Hepatocyte (in vitro differentiated cells): Measurements from ENCODE around the gene LINC01488.

Experiments used
- EZH2 ChIP-seq: fragments of 200-600 bp; sonication (generic); IDR thresholded peaks from 2 replicates; pipeline ENCODE4 v1.6.1; 2016; ENCODE audit warnings: antibody characterized with exemption, mild to moderate bottlenecking, borderline replicate concordance
- TF ChIP-seq, protein P1 (sequence below): fragments of 200-600 bp; sonication (generic); IDR thresholded peaks from 2 replicates; pipeline ENCODE4 v1.5.1; 2016; ENCODE audit warnings: antibody characterized with exemption, mild to moderate bottlenecking; ENCODE audit not compliant: poor library complexity

DNA sequence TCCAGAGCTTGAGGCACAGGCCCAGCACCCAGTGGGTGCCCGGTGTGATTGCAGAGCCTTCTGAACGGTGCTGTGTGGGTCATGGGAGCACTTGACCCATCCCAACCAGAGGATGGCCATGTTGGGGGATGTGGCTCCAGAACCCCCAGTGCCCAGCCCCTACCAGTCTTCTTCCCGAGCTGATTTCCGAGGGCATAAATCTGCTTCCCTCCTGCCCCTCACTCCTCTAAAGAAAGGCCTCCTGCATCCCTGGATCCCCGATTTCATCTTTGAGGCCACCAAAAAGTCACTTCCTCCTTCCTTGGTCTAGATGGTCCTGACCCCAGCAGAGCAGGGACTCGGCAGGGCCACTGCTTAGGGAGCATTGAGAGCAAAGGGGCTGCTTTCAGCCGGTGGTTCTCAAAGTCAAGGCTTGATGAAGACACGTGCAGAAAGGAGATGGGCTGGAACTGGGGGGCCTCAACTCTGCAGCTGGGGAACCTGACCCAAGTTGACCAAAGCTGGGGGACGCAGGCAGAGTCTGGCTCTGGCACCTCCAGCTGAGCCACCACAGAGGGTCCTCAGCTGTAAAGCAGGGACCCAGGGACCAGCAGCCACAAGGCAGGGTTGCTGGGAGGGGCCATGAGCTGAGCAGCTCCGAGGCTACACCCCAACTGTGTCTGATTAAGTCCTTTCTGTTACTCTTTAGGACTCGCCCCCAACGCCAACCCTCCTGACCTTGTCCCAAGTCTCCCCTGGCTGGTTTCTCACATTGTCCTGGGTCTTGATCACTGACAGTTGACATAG lies 56.6 kb downstream of the LINC01488 start:
- TF ChIP-seq EZH2: no peak
- TF ChIP-seq, protein P1, sequence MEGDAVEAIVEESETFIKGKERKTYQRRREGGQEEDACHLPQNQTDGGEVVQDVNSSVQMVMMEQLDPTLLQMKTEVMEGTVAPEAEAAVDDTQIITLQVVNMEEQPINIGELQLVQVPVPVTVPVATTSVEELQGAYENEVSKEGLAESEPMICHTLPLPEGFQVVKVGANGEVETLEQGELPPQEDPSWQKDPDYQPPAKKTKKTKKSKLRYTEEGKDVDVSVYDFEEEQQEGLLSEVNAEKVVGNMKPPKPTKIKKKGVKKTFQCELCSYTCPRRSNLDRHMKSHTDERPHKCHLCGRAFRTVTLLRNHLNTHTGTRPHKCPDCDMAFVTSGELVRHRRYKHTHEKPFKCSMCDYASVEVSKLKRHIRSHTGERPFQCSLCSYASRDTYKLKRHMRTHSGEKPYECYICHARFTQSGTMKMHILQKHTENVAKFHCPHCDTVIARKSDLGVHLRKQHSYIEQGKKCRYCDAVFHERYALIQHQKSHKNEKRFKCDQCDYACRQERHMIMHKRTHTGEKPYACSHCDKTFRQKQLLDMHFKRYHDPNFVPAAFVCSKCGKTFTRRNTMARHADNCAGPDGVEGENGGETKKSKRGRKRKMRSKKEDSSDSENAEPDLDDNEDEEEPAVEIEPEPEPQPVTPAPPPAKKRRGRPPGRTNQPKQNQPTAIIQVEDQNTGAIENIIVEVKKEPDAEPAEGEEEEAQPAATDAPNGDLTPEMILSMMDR: no peak
